IgD-negative memory B cell (primary cell): Measurements from ENCODE around the gene MARK2. TPM values are rescaled to one million over a fixed set of nuclear protein-coding genes. Genes with fewer than 3 reads are reported as not detected.

Source experiments
- H3K27ac Mint-ChIP-seq, 3 donors: one replicate each; pipeline ENCODE4 v1.8.0; 2020 to 2022; ENCODE audit warnings: mild to moderate bottlenecking in 3 of 3, mixed read lengths in 3 of 3, moderate library complexity in 1 of 3
- H3K27me3 Mint-ChIP-seq: one replicate; pipeline ENCODE4 v1.8.0; 2021; ENCODE audit warnings: mixed read lengths
- H3K36me3 Mint-ChIP-seq: one replicate; pipeline ENCODE4 v1.8.0; 2020; ENCODE audit warnings: mild to moderate bottlenecking, mixed read lengths
- H3K4me1 Mint-ChIP-seq, 3 donors: one replicate each; pipeline ENCODE4 v1.8.0; 2020 to 2022; ENCODE audit warnings: mixed read lengths in 3 of 3, mild to moderate bottlenecking in 1 of 3
- H3K4me3 Mint-ChIP-seq, 4 donors: one replicate each; pipeline ENCODE4 v1.8.0; 2020 to 2022; ENCODE audit warnings: mild to moderate bottlenecking in 4 of 4, mixed read lengths in 4 of 4, moderate library complexity in 3 of 4
- H3K9me3 Mint-ChIP-seq, 3 donors: one replicate each; pipeline ENCODE4 v1.8.0; 2020 to 2021; ENCODE audit warnings: mixed read lengths in 3 of 3, mild to moderate bottlenecking in 1 of 3
- polyA plus RNA-seq: library from polyadenylated mRNA; unstranded; fragments of 300-500 nt; fragmentation: Illumina TruSeq; gene quantifications from one replicate; pipeline ENCODE4 v1.2.3, GENCODE V29; 2021

MARK2 gene
- polyA plus RNA-seq, 1 donor from 2014 or later = 50.8 TPM

DNA sequence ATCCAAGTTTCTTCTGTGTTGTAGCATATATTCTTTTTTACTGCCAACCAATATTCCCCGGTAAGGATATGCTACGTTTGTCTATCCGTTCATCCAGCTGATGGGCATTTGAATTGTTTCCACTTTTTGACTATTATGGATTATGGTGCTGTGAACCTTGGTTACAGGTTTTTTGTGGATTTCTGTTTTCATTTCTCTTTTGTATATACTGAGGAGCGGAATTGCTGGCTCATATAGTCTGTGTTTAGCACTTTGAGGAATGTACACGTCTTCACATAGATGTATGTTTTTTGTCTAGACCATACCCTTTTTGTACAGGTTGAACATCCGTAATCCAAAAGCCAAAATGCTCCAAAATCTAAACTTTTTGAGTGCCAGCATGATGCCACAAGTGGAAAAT lies 54.4 kb downstream of the MARK2 start:
- Mint-ChIP-seq H3K4me1 (peaks cover 30 to 41% (median 37%) of the 10 kb centered on the region in 3 donors), H3K27me3 (no peaks in the 10 kb centered on the region), H3K4me3 (no peak overlapping the region), H3K27ac (no peak overlapping the region), H3K36me3 (peaks cover 2% of the 10 kb centered on the region), H3K9me3 (no peaks in the 10 kb centered on the region)

DNA sequence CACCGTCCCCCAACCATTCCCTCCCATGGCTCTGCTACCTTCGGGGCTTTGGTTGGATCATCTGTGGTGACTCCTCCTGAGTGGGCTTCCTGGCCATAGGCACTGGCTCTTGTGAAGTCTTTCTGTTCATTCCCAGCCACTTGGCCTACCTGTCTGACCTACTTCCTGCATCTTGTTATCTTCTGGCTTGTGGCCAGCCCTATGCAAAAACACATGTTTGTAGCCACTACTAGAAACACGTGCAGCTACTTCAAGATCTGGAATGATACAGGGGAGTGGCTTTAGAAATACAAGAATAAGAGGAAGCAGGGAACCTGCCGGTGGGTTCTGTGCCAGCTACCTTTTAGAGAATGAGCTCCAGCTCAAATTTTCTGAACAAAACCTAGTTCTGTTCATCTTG lies 57.2 kb downstream of the MARK2 start:
- Mint-ChIP-seq H3K36me3 (peaks cover 4% of the 10 kb centered on the region), H3K4me1 (peaks cover 21 to 24% (median 21%) of the 10 kb centered on the region in 3 donors), H3K27ac (no peak overlapping the region), H3K27me3 (no peaks in the 10 kb centered on the region), H3K9me3 (no peaks in the 10 kb centered on the region), H3K4me3 (no peak overlapping the region)

DNA sequence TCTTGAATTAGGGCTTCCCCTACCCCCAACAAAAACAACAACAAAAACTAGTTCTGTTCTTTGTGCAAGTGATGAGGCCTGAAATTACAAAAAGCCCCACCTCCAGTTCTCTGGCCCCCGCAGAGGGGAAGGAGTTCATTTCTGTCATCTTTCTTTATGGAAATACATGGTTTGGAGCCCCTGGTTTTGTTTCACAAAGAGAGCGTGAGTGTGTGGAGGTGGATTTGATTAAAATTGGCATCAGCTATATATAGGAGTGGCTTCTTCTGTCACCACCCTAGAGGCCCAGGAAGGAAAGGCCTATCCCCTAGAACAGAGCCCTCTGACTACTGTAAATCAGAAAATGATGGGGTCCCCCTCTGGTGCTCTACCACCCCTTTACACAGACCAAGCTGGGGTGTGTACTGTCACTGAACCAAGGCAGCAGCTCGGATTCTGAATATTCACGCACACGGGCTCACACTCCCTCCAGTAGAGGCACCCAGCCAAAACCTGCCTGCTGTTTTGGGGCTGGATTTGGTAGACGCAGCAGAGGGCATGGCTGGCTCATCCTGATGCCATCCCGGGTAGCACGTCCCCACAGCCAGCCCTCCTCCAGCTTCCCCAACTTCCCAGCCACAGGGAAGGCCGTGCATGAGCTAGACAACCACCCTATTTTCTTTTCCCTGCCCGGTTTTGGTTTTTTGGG lies 58.7 kb downstream of the MARK2 start:
- Mint-ChIP-seq H3K27ac (no peak overlapping the region), H3K9me3 (no peaks in the 10 kb centered on the region), H3K27me3 (no peaks in the 10 kb centered on the region), H3K36me3 (peaks cover 4% of the 10 kb centered on the region), H3K4me1 (peaks cover 8 to 15% (median 14%) of the 10 kb centered on the region in 3 donors), H3K4me3 (no peak overlapping the region)

DNA sequence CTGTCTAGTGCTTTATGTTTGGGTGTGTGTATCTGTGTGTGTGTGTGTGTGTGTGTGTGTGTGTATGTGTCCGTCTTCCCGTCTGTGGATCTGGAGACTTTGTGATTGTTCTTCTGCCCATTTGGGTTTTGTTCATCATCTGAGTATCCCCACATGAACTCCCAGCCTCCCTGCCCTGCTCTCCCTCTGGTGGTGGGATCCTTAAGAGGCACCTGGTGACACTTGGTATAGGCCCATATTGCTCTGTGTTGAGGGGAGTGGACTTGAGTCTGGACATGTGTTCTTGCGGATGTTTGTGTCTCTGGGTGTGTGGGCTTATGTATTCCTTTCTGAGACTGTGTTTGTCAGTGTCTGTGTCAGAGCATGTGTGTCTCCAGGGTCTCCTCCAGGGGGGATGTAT lies 62.8 kb downstream of the MARK2 start:
- no peaks in the 10 kb centered on the region for H3K27me3 Mint-ChIP-seq
- H3K9me3 Mint-ChIP-seq = no peaks in the 10 kb centered on the region
- H3K27ac Mint-ChIP-seq = no peak overlapping the region
- H3K4me3 Mint-ChIP-seq = no peak overlapping the region
- H3K4me1 Mint-ChIP-seq = peaks cover 0 to 3% (median 0%) of the 10 kb centered on the region in 3 donors
- H3K36me3 Mint-ChIP-seq = peaks cover 5% of the 10 kb centered on the region

DNA sequence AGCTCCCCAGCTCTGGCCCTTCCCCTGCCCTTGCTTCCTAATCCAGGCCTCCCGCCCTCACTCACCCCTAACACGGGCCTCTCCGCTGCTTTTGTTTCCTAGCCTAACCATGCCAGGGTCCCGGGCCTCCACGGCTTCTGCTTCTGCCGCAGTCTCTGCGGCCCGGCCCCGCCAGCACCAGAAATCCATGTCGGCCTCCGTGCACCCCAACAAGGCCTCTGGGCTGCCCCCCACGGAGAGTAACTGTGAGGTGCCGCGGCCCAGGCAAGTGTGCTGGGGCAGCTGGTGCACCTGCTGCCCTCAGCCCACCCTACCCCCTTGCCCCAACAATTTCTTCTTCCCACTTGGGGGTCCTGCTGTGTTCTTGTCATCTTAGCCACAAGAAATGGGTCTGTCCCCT lies 65.0 kb downstream of the MARK2 start:
- Mint-ChIP-seq H3K36me3 (peaks cover 5% of the 10 kb centered on the region), H3K4me1 (no peaks in the 10 kb centered on the region), H3K4me3 (no peak overlapping the region), H3K9me3 (no peaks in the 10 kb centered on the region), H3K27me3 (no peaks in the 10 kb centered on the region), H3K27ac (peak overlapping the region in 1 of 3 donors; percentile 18)

DNA sequence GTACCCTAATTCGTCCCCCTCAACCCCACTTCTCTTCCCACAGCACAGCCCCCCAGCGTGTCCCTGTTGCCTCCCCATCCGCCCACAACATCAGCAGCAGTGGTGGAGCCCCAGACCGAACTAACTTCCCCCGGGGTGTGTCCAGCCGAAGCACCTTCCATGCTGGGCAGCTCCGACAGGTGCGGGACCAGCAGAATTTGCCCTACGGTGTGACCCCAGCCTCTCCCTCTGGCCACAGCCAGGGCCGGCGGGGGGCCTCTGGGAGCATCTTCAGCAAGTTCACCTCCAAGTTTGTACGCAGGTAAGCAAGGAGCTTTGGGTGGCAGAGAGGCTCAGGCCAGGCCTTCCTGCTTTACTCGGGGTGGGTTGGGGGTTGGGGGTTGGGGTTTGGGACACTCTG lies 65.8 kb downstream of the MARK2 start:
- Mint-ChIP-seq H3K4me3 (no peak overlapping the region), H3K27ac (peak overlapping the region in 1 of 3 donors; percentile 80), H3K27me3 (no peaks in the 10 kb centered on the region), H3K36me3 (peaks cover 3% of the 10 kb centered on the region), H3K4me1 (no peaks in the 10 kb centered on the region), H3K9me3 (no peaks in the 10 kb centered on the region)

DNA sequence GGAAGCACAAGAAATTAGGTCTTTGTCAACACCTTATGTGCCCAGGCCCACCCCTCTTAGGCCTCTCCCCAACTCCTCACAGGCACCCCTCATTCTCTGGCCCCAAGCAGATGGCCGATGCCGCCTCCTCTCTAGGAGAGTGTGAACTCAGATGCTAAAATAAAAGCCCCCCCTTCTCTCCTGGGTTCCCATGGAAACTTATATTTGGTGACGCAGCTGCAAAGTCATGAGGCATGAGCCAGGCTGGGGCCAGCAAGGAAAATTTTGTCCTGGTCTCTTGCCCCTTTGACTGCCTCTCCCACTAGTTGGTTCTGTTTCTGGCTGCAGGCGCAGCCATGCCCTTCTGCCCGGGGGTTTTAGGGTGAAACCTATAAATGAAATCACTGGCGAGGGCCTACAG lies 66.3 kb downstream of the MARK2 start:
- Mint-ChIP-seq H3K4me1 (peaks cover 0 to 1% (median 0%) of the 10 kb centered on the region in 3 donors), H3K27me3 (no peaks in the 10 kb centered on the region), H3K9me3 (no peaks in the 10 kb centered on the region), H3K27ac (no peak overlapping the region), H3K36me3 (peaks cover 3% of the 10 kb centered on the region), H3K4me3 (no peak overlapping the region)

DNA sequence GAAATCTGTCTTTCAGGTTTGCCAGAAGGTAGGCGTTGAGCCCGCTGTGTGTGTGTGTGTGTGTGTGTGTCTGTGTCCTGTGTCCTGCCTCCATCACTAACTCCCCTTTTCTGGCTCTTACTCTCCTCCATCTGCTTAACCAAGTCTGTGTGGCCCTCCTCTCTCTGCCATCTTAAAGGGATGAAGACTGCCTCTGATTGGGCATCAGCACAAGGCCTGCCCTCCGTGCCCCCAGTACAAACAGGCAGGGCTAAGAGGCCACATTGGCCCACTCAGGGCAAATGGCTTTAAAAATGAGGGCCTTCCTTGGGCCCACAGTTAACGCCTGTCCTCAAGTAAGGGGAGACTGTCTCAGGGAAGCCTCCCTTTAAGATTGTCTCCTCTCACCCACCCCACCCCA lies 67.2 kb downstream of the MARK2 start:
- peaks cover 0 to 1% (median 0%) of the 10 kb centered on the region in 3 donors for H3K4me1 Mint-ChIP-seq
- H3K4me3 Mint-ChIP-seq = no peak overlapping the region
- H3K27me3 Mint-ChIP-seq = no peaks in the 10 kb centered on the region
- no peak overlapping the region for H3K27ac Mint-ChIP-seq
- H3K9me3 Mint-ChIP-seq = no peaks in the 10 kb centered on the region
- H3K36me3 Mint-ChIP-seq = peaks cover 3% of the 10 kb centered on the region

DNA sequence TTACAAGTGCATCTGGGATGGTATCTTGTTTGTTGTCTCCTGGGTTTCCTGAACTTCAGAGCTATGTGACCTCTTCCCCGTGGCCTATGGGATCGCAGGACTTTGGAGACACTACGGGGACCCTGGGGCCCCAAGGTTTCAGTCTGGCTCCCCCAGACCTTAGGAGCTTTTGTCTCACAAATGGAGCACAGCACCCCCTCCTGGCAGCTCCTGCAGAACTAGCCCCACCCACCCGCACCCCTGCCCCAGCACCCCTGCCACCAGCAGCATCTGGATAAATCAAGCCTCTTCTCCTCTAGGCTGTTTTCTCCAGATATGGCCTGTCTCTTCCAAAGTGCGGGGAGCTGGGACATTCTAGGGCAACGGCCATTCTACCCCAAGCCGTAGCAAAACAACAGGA lies 67.7 kb downstream of the MARK2 start:
- Mint-ChIP-seq H3K4me1 (peaks cover 0 to 1% (median 0%) of the 10 kb centered on the region in 3 donors), H3K9me3 (no peaks in the 10 kb centered on the region), H3K27me3 (no peaks in the 10 kb centered on the region), H3K27ac (no peak overlapping the region), H3K36me3 (peaks cover 3% of the 10 kb centered on the region), H3K4me3 (no peak overlapping the region)

DNA sequence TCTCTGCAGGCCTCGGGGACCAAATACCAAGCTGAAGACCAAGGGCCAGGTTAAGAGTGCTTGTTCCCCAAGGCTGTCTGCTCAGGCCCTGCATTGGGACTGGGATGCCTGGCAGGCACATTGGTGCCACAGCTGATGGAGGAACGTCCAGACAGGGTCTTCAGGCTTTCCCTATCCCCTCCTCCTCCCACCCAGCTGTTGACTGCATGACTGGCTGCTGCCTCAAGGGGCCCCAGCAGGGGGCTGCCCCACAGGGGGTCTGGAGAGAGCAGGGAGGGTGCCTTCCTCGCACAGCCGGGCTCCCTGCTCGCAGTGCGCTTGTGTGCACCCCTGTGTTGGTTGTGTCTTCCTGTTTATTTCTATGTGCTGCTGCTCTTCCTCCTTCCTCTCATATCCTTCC lies 68.2 kb downstream of the MARK2 start:
- H3K36me3 Mint-ChIP-seq = peaks cover 3% of the 10 kb centered on the region
- H3K27me3 Mint-ChIP-seq = no peaks in the 10 kb centered on the region
- peaks cover 0 to 1% (median 0%) of the 10 kb centered on the region in 3 donors for H3K4me1 Mint-ChIP-seq
- no peaks in the 10 kb centered on the region for H3K9me3 Mint-ChIP-seq
- no peak overlapping the region for H3K27ac Mint-ChIP-seq
- H3K4me3 Mint-ChIP-seq = no peak overlapping the region

DNA sequence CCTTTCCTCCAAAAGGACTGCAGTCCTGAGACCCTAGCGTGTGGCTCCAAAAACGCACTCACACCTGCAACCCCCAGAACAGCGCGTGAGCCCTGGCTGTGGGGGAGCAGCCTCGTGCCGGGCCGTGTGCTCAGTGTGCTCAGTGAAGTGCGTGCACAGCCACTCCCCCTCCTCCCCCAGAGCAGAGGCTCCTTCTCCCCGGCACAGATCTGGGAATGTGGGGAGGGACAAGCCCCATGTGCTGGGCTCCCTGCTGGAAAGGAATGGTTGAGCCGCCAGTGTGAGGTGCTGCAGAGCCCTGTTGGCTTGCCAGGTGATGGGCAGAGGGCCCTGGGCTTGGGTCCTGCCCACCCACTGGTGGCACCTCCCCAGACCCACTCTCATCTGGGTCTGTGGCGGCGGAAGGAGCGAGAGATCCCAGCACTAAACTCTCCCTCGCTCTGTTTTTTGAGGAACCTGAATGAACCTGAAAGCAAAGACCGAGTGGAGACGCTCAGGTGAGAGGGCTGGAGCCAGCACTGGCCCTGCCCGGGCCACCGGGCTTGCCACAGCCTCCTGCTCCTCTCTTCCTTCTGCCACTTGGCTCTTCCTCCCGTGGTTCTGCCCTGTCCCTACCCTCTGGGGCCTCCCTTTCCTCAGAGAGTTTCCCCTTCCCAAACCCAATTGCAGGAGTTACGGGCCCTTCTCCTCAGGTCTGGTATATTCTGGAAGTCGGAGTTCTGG lies 69.1 kb downstream of the MARK2 start:
- Mint-ChIP-seq H3K4me1 (peaks cover 0 to 3% (median 0%) of the 10 kb centered on the region in 3 donors), H3K27ac (no peak overlapping the region), H3K9me3 (no peaks in the 10 kb centered on the region), H3K36me3 (peaks cover 3% of the 10 kb centered on the region), H3K27me3 (no peaks in the 10 kb centered on the region), H3K4me3 (no peak overlapping the region)

DNA sequence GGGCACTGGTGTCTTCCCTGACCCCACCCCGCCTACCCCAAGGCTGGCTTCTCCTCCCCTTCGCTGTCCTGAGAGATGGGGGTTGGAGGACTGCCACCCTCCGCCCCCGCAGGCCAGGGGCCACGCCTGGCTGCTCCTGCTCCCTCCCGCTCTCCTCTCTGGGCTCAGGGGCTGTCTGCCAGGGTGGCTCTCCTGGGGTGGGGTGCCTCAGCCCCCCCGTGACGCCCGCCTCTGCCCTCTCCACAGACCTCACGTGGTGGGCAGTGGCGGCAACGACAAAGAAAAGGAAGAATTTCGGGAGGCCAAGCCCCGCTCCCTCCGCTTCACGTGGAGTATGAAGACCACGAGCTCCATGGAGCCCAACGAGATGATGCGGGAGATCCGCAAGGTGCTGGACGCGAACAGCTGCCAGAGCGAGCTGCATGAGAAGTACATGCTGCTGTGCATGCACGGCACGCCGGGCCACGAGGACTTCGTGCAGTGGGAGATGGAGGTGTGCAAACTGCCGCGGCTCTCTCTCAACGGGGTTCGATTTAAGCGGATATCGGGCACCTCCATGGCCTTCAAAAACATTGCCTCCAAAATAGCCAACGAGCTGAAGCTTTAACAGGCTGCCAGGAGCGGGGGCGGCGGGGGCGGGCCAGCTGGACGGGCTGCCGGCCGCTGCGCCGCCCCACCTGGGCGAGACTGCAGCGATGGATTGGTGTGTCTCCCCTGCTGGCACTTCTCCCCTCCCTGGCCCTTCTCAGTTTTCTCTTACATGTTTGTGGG lies 69.9 kb downstream of the MARK2 start:
- no peak overlapping the region for H3K27ac Mint-ChIP-seq

DNA sequence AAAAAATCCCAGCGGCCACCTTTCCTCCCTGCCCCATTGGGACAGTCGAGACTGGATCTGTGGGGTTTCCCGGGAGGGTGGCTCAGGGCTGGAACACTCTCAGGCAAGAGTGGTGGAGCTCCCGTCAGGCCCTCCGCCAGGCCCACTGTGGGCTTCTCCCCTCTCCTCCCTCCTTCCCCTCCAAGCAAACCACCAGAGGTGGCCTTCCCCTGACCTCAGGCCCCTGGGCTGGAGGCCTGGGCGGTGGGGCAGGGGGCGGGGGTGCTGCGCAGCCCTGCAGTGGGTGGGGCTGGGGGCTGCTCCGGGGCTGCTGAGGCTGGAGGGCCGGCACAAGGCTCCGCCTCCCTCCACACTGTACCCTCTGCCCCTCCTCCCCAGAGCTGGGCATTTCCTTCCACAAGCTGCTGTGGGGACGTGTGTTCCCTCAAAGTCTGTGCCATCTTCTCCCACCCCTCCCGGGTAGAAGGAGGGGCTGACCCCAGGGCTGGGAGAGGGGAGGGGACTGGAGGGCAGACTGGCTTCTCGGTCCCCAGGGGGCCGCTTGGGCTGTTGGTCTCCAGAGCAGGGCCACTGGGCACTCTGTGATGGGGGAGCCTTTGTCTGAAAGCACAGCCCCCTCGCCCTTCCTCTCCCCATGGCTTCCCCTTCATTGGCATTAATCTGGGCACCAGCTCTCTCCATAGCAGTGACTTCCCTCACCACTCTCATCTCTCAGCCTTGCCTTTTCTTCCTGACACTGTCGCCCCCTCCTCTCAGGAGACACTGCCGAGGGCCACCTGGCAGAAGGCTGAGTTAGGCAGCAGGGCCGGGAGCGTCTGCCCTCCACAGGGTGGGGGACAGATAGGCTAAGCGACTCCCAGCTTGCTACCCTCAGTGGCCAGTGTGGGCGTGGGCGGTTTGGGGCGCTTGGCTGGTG lies 70.9 kb downstream of the MARK2 start:
- H3K9me3 Mint-ChIP-seq = no peaks in the 10 kb centered on the region
- peaks cover 2% of the 10 kb centered on the region for H3K27me3 Mint-ChIP-seq
- H3K4me1 Mint-ChIP-seq = peaks cover 0 to 3% (median 0%) of the 10 kb centered on the region in 3 donors
- no peak overlapping the region for H3K27ac Mint-ChIP-seq
- H3K36me3 Mint-ChIP-seq = peaks cover 2% of the 10 kb centered on the region
- no peak overlapping the region for H3K4me3 Mint-ChIP-seq

More for the DNA sequence above, 69.9 kb downstream of the MARK2 start:
- no peak overlapping the region for H3K4me3 Mint-ChIP-seq
- H3K9me3 Mint-ChIP-seq = no peaks in the 10 kb centered on the region
- no peaks in the 10 kb centered on the region for H3K27me3 Mint-ChIP-seq
- peaks cover 0 to 3% (median 0%) of the 10 kb centered on the region in 3 donors for H3K4me1 Mint-ChIP-seq
- peaks cover 3% of the 10 kb centered on the region for H3K36me3 Mint-ChIP-seq

DNA sequence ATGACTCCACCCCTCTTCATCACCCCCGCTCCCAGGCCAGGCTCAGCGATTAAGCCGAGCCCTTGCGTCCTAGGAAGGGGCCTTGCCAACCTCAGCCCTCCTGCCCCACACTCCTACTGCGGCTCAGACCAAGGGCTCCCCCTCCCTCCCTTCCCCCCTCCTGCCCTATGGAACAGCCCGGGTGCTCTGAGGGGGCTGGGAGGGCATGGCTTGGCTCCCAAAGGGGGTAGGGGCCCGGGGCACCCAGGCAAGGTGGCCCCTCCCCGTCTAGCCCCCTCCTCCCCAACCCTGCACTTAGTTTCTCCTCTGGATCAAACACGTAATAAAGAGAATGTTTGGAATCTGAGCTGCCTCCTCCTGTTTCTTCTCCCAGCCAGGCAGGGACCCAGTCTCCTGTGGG lies 71.8 kb downstream of the MARK2 start:
- Mint-ChIP-seq H3K9me3 (no peaks in the 10 kb centered on the region), H3K4me1 (peaks cover 0 to 3% (median 0%) of the 10 kb centered on the region in 3 donors), H3K27ac (no peak overlapping the region), H3K36me3 (peaks cover 2% of the 10 kb centered on the region), H3K27me3 (peaks cover 6% of the 10 kb centered on the region), H3K4me3 (no peak overlapping the region)
